GM19467 (cell line): Measurements from ENCODE around the gene CAMK2A.

Source experiments
- ATAC-seq: cut with Tn5 transposase; IDR thresholded peaks from one replicate; pipeline ENCODE4 v1.9.1; 2021; ENCODE audit warnings: mild to moderate bottlenecking, moderate library complexity; ENCODE audit not compliant: unreplicated experiment

CAMK2A gene

DNA sequence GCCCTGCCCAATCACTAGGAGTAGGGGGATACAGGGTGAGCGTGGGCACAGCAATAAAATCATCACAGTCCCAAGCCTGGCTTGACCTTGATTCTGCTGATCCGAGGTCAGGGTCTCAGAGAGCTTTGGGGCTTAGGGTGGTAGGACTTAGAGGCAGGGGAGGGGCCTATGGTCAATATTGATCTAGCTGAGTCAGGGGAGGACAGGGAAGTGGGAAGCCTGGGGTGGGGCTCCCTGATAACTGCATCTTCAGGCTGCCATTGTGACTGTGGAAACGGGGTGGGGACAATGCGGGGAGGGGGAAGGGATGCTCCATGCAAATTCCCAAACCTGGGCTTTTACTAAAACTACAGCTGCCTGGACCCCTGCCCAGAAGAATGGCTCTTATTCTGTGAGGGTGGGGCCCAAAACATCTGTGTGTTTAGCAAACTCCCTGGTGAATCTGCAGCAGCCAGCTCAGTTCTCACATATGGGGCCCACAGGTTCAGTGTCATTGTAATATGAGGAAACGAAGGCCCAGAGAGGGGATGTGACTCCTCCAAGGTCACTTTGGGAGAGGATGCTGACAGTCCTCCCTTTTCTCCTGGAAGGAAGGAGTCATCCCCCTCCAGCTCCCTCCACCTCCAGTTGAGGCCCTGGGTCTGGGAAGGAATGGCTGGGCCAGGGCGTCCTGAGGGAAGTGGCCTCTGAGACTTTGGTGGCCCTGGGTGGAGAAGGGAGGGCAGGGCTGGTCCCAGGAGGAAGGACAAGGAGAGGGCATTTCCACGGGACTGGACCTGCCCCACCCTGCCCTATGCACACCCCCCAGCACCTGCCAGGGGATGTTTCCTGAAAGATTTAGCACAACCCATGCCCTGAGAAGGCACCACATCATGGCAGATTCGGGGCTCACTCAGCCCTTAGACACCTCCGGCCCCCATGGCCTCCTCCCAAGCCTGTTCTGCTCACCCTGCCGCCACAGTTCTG lies 73.3 kb downstream of the CAMK2A start:
- ATAC-seq, result no peak

GRCh38 chr5:150214289-150214688 lies 75.3 kb downstream of the CAMK2A start:
- ATAC-seq, result no peak

DNA sequence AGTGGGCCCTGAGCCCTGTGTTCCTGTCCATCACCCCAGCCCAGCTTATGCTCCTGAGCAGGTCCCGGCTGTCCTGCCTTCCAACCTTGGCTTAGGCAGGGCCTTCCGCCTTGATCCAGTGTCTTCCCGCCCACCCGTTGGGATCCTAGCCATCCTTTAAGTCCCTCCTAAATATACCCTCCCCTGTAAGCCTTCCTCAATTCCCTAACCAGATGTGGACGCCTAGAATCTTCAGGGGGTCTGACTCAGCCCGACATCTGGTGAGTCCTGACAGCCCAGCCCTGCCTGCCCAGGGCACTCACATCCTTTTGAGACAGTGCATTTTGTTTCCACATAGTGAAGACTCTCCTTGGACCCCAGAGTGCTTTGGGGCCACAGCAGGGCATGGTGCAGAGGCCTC lies 76.0 kb downstream of the CAMK2A start:
- ATAC-seq, result no peak

GRCh38 chr5:150211156-150212030 lies 78.2 kb downstream of the CAMK2A start:
- no peak for ATAC-seq

- no peak for ATAC-seq
Measured at GRCh38 chr5:150210644-150211043, 78.9 kb downstream of the CAMK2A start.

DNA sequence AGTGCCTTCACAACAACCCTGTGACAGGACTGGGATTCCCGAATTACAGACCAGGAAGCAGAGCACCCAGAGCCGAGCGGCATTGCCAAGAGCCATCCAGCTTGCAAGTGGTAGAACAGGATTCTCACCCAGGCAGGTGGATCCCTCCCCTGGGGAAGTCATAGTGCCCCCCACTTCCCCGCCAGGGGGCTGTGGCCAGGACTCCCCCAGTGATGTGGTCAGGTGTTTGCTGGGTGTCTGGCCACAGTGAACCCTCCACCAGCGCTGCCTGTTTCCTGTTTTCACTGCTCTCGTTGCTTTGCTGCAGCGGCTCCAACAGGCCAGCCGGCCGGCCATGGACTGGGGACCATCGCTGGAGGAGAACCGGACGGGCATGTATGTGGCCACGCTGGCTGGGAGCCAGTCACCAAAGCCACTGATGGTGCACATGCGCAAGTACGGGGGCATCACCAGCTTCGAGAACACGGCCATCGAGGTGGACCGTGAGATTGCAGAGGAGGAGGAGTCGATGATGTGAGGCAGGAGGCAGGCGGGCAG lies 80.4 kb downstream of the CAMK2A start:
- no peak for ATAC-seq

DNA sequence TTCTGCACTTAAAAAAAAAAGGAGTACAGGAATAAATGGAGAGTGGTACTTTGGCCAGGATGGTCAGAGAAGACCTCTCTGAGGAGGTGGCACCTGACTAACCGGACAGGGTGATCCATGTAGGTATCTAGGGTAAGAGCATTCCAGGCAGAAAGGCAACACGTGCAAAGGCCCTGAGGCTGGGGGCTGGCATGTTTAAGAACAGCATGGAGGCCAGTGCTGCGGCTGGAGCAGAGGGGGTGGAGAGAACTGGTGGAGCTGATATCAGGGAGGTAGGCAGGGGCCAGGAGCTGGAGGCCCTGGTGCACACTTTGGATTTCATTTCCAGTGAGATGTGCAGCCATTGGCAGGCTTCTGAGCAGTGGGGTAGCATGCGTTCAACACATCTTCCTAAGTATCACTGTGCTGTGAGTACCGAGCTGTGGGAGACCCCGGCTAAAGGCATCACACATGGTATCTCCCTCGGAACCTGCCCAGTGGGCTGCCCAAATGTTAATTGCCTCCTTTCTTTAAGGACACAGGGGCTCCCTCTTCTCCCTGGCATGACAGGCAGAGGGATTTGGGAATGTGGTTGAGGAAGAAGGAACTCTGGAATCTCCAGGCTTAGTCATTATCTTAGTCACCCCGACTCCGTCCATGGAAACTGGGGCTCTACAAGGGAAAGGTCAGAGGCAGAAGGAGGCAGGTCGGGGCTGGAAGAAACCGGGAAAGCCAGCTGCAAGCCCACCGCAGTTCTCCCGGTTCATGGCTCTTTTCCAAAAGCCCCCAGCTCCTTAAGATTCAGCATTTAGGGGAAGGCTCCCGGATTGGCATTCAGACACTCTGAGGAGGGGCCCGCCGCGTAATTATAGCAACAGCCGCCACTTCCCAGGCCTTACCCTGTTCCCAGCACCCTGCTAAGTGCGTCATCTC lies 81.1 kb downstream of the CAMK2A start:
- no peak for ATAC-seq

GRCh38 chr5:150206779-150207115 lies 82.8 kb downstream of the CAMK2A start:
- no peak for ATAC-seq

GRCh38 chr5:150206098-150206778 lies 83.3 kb downstream of the CAMK2A start:
- no peak for ATAC-seq

DNA sequence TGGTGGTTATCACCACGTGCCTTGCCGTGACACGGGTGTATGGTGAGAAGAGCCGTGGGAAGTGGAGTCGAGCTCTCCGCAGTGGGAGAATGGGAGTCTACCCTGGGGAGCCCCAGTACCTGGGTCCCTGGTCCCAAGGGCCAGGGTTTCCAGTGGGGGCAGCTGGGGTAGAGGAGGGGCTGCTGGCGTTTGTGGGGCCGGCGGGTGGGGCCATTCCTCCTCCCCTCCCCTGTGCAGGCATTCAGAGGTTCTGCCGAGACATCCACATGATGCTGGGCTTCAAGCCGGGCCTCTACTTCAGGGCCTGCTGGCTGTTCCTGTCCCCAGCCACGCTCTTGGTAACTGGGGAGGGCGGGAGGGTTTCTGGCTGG lies 85.0 kb downstream of the CAMK2A start:
- ATAC-seq, result no peak

DNA sequence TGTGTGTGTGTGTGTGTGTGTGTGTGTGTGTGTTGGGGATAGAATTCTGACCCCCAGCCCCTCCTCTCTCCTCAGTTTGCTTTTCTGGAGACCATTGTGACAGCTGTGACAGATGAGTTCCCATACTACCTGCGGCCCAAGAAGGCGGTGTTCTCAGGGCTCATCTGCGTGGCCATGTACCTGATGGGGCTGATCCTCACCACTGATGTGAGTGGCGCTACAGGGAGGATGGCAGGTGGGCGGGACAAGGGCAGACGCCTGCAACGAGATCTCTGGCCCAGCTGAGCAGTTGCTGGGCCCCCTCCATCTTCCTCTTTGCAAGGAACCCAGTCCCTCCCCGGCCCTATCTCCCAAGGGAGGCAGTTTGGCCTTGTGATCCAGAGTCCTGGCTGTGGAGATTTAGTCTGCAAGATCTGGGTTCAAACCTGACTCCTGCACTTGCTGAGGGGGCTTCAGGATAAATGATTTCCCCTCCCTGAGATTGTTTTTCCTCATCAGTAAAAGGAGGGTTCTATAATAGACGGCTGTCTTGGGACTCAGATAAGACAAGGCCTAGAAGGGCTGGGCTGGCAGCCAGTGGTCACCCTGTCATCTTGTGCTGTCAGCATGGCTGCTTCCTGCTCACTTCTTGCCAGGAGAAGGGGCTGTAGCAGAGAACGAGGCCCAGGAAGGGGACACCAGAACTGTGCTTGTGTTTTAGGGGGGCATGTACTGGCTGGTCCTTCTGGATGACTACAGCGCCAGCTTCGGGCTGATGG lies 85.6 kb downstream of the CAMK2A start:
- no peak for ATAC-seq

DNA sequence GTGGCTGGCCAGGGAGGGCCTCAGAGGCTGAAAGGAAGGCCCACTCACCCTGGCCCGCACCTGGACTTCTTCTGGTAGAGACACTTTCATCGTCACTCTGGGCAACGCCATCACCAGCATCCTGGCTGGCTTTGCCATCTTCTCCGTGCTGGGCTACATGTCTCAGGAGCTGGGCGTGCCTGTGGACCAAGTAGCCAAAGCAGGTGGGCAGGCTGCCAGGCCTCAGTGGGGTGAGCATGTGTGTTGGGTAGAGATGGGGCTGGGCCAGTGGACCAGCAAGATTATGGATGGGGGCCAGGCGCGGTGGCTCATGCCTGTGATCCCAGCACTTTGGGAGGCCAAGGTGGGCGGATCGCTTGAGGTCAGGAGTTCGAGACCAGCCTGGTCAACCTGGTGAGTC lies 87.1 kb downstream of the CAMK2A start:
- ATAC-seq, result no peak

DNA sequence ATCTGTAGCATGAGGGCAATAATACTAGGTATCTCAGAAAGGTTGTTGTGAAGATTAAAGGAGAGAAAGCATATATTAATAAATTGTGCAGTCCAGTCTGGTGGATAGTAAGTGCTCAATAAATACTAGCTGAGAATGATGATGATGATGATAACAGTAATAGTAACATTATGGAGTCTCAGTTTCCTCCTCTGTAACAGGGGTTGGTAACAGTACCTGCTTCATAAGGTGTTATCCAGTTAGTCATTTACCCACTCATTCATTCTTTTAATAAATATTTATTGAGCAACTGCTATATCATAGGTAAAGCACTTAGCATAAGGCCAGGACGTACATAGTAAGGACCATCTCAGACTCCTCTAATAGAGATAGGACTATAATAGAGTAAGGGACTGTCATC lies 92.1 kb downstream of the CAMK2A start:
- ATAC-seq, result no peak

DNA sequence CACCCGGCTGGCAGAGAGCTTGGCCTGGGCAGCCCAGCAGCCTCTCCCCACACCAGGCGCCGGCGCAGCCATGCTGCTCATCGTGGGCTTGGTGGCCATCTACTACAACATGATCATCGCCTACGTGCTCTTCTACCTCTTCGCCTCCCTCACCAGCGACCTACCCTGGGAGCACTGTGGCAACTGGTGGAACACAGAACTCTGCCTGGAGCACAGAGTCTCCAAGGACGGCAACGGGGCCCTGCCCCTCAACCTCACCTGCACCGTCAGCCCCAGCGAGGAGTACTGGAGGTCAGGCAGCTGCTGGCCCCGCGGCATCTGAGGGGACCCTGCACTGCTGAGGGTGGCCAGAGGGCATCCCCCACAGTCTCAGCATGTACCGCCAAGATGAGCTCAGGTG lies 92.6 kb downstream of the CAMK2A start:
- ATAC-seq, result no peak

DNA sequence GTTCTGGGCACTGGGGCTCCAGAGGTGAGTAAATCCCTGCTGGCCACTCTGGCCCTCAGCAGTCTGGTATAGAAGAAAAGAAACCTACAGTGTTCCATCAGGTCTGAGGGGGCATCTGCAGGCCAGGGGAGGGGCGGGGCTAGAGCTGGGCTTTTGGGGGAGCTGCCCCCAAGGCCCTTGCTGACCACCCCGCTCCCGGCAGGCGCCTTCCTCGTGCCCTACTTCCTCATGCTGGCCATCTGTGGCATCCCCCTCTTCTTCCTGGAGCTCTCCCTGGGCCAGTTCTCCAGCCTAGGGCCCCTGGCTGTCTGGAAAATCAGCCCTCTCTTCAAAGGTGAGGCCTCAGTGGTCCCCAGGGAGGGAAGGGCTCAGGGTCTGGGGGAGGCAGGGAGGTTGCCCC lies 93.1 kb downstream of the CAMK2A start:
- no peak for ATAC-seq

- ATAC-seq, result no peak
Measured at GRCh38 chr5:150195736-150196485, 93.7 kb downstream of the CAMK2A start.

DNA sequence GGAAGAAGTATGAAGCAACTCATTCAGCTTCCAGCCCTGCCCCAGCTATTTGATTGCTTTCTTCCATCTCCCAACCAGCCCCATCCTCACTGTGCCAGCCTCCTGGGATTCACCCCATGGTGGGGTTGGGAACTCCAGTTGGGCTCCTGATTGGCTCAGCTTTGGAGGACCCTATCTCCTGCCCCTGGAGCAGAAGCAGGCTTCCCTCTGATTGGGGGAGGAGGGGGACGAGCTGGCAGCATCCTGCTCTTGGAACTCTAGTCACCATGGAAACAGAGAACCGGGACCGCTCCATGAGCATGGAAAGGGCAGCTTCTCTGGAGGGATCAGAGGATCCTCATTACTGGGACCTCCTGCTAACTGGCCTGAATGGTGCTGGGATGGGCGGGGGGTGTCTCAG lies 97.1 kb downstream of the CAMK2A start:
- no peak for ATAC-seq

DNA sequence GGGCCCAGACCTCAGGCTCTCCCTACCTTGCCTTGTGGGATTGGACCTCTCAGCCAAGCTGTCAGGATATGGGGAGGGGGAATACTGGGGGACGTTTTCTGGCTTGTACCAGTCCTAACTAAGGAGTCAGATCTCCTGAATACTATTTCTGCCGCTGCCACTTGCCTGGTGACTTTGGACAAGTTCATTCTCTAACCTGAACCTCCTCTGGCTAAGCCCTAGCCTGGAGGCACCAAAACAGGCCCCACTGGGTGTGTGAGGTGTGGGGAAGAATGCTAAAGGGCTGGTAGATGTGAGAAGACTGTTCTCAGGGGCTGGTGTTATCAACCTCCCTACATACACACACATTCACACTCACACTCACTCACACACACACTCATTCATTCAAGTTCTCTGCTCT lies 98.6 kb downstream of the CAMK2A start:
- no peak for ATAC-seq

- ATAC-seq, result no peak
Measured at GRCh38 chr5:150190503-150190979, 99.0 kb downstream of the CAMK2A start.
